ENCODE results near the gene RTTN.
A peak's percentile ranks its signal among the peaks of the same experiment; 100 is the strongest.
"Not testable (repeated sequence)": the region's sequence is repeated elsewhere in the genome, so short reads cannot be mapped to it uniquely, and the experiment has no call there.

The RTTN gene

DNA sequence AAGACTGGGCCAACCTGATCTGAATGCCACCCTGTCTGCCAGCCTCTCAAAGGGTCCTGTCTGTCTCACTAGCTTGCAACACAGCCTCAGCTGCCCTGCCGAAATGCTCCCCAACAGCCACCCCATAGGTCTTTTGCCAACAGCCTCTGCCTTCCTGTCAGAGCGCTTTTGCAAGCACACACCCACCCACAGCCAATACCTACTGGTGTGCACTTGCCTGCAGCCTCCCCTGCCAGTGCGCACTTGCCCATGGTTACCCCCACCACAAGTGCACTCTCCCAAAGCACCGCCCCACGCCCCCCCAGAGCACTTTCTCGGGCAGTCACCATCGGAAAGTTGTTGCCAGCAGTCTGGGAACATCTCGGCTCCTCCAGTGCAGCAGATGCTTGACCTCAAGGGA, 48.6 kb downstream of the RTTN start:
- FAIRE-seq (no peak), DNase-seq (ENCODE audit: low spot score) (no peak)

DNA sequence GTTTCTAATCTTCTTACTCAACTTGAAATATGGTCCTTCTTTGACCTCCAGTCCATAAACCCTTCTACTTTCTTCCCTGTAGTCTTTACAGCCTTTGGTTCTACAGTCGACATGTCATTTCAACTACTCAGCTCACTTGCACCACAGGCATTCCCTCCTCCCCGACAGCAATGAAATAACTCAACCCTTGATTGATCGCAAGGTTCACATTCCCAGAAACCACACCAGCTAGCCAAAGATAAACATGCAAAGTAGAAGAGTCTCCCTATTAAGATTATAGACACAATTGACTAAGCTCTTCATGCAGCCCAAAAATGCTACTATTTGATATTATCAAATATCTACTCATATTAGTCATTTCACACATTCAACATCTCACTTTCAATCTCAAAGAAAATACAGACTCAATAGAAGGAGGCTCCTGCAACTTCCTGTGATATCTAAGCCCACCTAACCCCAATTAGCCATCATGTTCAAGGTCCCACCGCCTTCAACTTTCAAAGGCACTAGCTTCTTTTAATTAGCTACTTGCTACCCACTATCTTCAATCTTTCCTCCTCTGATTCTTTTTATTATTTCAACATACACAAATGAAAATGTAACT, 50.8 kb downstream of the RTTN start:
- DNase-seq (ENCODE audit: low spot score) (peak; percentile 52), FAIRE-seq (no peak)

DNA sequence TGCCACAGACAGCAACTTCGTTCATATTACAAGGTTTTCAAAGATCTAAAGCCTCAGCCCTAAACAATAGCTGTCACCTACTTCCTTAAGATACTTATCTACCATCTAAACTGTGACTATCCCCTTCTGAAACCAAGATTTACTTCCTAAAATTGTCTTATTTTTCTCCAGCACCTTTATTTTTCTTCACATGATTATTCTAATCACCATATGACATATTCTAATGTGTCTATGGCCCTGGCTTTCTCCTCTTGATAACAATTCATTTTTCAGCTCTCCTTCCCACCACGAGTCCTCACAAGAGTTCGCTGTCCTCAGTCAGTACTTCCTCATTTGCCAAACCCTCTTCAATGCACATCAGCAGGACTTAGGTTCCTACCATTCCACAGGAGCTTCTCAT, 53.9 kb downstream of the RTTN start:
- no peak for DNase-seq (ENCODE audit: low spot score)
- FAIRE-seq: no peak

DNA sequence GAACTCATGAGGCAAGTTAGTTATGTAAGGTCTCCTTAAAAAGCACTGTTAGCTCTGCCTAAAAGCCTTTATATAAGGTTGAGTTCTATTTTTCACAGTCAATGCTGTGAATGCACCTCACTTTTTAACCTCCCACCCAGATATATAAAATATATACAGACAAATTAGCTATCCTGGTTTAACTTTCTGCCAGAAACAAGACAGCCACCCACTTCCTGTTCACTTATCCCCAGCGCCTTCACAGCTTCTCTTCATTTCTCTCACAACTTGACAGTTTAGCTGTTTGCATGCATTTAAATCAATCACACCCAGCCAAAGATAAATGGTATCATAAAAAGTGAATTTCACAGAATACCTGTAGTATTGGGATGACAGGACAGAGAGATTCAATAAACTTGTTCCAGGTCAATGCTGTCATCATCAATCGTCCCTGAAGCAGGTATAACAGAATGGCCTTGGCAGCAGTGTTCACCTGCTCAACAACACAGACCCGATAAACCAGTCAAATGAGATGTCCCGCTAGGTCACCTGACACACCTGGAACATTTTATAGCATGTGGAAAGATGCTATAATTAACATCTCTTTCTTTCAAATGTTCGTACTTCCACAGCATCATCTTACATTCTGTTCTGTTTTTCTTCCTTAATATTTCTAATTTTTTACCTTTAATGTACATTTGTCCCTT, 55.7 kb downstream of the RTTN start:
- FAIRE-seq (no peak), DNase-seq (ENCODE audit: low spot score) (no peak)

DNA sequence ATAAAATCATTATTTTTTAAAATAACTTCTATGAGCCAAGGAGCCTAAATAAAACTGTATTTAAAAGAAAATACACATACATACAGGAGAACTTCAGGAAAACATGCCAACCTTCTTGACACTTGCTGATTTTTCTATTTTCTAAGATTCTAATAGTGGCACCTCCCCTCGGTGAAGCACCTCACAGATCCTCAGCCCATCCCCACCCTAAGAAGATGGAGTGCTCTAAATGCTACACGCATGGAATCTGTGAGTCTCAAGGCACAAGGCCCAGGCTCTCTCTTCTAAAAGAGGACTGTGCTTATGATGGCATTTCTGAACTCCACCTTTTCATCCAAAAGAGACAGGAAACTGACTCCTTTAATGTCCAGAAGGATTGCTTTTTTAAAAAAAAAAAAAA, 56.3 kb downstream of the RTTN start:
- no peak for FAIRE-seq
- no peak for DNase-seq (ENCODE audit: low spot score)

DNA sequence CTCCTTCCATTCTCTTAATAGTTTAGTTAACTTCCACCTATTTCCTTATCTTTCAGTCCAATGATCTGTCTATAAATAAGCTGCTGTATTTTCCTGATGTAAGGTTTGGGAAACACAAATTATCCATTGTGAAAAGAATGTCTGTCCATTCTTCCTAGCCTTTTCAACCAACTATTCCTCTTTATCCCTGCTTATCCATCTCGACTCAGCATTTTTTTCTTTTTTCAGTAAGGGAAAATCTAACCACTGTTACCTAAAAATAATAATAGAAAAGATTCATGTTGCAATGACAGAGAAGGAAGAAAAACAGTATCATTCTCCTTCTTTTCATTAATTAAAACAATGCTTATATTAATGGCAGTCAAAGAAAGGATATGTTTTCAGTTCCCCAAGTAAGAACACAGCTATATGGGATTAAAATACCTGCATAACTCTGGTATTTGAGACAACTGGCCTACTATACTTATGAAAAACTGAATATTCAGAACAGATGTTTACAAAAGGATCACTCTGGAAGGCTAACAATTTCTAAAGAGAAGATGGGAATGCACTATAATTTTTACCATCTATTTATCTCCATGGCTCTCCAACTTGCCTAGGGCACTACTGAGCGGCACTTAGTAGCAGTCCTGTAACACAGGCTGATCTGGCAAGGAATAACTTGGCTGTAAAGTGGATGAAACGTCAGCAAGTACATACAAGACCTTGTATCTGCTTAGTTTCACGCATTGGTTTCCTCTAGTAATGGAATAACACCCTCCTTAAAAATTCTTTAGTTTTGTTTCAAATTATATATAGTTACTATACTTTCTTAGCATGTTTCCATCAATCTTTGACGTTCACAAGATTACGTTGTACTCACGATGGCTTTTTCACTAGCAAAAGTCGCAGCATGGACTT, 57.2 kb downstream of the RTTN start:
- FAIRE-seq: no peak
- no peak for DNase-seq (ENCODE audit: low spot score)

DNA sequence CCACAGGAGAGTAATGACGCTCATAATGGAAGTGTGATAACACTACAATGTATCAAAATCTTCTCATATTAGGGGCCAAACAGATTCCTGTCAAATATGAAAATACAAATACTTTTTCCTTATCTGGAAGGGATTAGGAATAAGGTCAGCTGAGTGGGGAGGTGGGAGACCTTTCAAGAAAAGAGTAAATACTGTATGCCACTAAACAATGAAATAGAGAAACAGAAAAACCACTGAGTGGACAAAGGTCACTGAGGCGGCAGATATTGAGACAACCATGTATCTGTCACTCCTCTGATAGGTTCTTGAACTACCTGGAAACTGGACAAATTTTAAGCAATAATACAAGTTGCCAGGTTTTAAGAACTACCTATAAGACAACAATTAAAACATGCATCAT, 59.3 kb downstream of the RTTN start:
- FAIRE-seq: no peak

DNA sequence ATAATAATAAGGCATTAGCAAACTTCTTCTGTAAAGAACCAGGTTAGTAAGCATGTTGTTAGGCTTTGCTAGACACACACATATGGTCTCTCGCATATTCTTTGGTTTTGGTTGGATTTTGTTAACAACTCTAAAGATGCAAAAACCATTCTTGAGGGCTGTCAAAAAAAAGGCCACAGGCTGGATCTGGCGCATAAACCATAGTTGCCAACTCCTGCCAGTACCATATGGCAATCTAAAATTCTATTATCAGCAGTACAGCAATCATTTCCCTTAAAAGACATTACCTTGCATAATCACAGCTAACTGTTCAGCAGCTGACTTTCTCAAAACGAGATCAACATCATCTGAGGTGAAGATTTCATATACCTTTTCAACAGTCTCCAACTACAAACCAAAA, 63.5 kb downstream of the RTTN start:
- FAIRE-seq (no peak), DNase-seq (ENCODE audit: low spot score) (no peak)

More for the DNA sequence above, 59.3 kb downstream of the RTTN start:
- no peak for DNase-seq (ENCODE audit: low spot score)

DNA sequence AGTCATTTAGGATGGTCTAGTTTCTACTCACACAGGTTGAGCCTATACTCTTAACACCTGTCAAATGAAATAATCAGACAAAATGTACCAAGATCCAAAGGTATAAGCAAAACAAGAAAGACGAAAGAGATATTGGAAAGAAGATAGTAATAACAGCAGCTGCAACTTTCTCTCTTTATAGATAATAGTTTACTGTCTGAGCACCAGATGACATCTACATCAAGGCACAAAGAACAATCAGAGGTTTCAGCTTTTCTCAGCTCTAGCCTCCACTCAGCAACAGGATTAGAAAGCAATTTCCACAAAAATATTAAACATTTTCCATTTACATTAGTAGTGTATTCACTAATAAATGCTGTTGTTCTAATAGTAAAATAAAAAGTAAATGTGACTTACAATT, 66.3 kb downstream of the RTTN start:
- DNase-seq (ENCODE audit: low spot score) (no peak), FAIRE-seq (no peak)

DNA sequence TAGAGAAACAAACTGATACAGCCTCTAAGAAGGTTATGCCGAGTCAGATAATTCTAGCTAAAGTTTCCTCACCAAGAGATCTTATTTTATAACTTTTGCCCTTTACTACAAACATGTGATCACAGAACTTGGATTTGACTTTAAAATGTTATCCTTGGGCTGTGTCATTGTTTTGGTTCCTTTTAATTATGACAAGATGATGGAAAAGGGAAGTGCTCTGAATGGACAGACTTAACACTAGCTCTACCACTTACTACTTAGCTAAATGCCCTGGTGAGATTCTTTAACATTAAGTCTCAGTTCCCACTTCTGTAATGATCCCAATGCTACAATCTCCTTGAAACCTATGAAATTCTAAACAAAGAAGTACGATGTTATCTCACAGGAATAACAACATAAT, 69.9 kb downstream of the RTTN start:
- no peak for DNase-seq (ENCODE audit: low spot score)
- FAIRE-seq: no peak

DNA sequence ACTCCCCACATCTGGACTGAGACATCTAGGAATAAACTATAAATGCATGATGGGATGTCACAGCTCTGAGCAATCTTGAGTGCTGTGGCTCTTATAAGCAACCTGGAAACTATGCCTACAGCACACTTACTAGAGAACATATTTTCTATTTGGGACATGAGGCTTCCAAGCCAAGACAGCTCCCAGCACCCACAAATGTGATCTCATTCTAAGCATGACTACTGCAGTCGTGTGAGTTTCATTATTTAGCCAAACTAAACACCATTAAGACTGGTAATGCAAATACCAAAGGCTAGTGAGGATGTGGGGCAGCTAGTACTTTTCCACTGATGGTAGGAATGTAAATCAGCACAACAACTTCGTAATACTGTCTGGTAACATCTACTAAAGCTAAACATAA, 72.5 kb downstream of the RTTN start:
- no peak for FAIRE-seq
- DNase-seq (ENCODE audit: low spot score): no peak

DNA sequence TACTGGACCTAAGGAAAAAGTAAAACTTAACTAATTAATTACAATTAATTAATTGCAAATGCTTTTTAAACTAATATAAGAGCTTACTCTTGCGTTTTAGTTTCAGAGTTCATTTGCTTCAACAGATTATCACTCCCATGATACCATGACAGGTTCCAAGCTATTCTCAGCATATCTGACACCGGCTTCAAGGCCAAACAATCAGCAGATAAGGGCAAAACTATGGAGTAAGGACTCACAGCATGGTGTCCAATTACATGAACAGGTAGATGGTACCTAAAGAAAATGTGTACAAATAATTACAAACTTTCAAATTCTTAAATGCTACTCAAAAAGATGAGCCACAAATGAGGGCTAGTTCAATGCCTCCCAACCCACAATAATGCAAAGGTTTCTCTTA, 77.2 kb downstream of the RTTN start:
- no peak for FAIRE-seq
- no peak for DNase-seq (ENCODE audit: low spot score)

DNA sequence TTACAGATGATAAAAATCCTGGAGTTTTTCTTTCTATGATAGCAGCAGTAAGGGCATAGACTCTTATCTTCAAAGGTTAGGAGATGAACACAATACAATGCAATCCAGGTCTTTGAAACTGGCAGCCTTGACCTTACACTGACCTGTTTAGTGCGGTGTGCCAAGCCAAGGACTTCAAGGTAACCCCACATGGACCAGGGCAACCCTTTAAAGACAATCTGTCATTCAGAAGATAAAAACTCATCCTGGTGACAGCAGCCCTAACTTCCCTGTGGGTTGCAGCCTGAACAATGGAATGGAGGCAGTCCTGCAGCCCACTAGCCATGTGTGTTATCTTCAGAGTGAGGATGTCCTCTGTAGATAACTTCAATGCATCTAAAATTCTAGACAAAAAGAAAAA, 78.1 kb downstream of the RTTN start:
- DNase-seq (ENCODE audit: low spot score): no peak
- FAIRE-seq: no peak

DNA sequence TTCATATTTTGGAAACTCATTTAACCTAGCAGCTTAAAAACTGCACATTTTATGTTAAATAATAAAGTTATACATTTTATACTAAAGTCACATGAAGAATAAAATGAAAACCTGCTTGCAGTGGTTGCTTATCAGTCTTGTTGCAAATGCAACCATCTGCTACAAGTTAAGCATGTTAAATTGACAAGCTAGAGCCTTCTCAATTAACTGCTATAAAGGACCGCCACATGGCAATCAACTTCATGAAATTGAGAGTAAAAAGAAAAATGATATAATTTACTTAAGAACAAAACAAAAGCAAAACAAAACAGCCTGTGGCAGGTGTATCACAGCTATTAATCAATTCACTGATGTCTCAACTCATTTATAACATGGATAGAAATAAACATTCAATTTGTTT, 78.7 kb downstream of the RTTN start:
- FAIRE-seq (no peak), DNase-seq (ENCODE audit: low spot score) (no peak)

DNA sequence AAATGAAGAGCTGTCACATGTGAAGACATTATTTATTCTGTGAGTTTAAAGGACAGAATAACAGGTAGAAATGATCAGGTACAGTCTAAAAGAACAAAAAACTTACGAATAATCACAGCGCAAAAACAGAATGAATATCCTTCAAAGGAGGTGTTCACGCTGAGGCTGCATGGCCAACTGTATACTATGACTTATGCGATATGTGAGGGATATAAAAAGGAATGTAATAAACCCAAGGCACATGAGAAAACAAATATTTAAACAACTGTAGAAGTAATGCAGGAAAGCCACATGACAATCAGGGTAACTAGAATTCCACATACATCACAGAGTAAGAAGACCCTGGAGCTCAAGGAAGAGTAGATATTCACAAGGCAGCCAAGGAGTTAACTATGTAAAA, 81.3 kb downstream of the RTTN start:
- FAIRE-seq: no peak
- no peak for DNase-seq (ENCODE audit: low spot score)

DNA sequence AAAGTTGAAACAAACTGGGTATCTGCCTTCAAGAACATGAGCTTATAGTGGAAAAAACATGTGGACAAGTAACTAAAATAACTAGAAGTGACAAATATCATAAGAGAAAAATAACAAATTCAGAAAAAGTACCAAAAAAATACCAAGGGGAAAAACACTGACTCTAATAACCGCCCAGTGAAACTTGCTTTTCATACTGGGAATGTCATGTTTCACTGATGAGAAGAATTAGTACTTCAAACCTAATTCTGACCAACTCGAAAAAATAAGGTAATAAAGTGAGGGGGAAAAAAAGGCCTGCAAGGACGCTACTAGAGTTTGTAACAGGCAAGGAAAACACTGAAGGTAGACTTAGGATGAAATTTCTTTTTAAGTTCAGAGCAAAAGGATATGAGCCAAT, 83.6 kb downstream of the RTTN start:
- DNase-seq (ENCODE audit: low spot score): no peak
- no peak for FAIRE-seq

DNA sequence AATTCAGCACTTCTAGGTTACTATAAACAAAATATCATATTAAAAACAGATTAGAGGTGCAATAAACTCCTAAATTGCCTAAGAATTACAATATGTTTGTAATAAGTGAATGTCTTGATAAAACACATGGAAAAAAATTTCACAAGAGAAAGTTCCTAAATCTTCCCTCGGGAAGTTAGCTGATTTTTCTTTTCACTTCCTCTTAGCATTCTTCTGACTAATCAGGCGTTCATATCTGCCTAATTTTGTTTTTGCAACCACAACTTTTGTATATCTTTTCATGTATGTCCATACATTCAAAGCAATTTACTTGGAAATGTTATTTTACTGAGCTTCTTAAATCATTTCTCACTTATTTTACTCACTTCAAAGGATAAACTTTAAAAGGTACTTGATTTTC, 88.5 kb downstream of the RTTN start:
- DNase-seq (ENCODE audit: low spot score) (no peak), FAIRE-seq (no peak)

DNA sequence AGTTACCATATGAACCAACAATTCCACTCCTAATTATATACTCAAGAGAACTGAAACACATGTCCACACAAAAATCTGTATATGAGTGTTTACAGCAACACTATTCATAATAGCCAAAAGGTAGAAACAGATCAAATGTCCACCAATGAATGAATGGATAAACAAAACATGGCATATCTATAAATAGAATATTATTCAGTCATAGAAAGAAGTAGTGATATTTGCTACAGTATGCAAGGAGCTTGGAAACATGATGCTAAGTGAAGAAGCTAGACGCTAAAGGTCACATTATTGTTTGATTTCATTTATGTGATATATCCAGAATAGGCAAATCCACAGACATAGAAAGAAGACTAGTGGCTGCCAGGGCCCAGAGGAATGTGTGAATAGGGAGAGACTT, 92.0 kb downstream of the RTTN start:
- FAIRE-seq (no peak), DNase-seq (ENCODE audit: low spot score) (no peak)

DNA sequence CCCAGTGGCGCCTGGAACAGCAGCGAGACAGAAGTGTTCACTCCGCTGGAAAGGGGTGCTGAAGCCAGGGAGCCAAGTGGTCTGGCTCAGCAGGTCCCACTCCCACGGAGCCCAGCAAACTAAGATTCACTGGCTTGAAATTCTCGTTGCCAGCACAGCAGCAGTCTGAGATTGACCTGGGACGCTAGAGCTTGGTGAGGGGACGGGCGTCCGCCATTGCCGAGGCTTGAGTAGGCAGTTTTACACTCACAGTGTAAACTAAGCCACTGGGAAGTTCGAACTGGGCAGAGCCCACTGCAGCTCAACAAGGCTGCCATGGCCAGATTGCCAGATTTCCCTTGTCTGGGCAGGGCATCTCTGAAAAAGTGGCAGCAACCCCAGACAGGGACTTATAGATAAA, 94.8 kb downstream of the RTTN start:
- FAIRE-seq (no peak), DNase-seq (ENCODE audit: low spot score) (no peak)

DNA sequence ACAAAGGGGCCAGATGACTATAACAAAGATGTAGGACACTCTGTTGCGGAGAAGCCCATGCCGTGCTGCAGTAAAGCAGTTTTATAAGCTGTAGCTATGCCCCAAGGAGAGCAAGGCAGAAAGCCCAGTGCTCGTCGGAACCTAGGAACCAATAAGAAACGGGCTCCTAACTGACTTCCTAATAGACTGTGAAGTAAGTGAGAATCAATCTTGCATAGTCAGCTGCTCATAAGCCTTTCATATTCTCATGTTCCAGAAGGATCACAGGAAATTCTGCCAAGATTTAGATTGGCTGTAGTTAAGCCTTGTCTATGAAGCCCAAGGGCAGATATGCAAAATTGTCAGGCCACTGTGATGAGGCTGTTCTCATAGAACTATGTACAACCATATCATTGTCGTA, 98.4 kb downstream of the RTTN start:
- no peak for DNase-seq (ENCODE audit: low spot score)
- FAIRE-seq: no peak

DNA sequence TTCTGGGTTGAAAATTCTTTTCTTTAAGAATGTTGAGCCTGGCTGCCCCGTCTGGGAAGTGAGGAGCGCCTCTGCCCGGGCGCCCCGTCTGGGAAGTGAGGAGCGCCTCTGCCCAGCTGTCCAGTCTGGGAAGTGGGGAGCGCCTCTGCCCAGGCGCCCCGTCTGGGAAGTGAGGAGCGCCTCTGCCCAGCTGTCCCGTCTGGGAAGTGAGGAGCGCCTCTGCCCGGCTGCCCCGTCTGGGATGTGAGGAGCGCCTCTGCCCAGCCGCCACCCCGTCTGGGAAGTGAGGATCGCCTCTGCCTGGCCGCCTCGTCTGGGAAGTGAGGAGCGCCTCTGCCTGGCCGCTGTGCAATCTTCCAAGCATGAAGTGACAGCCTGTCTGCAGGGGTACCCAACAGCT, 102.6 kb downstream of the RTTN start:
- DNase-seq (ENCODE audit: low spot score); FAIRE-seq: not testable (repeated sequence)

DNA sequence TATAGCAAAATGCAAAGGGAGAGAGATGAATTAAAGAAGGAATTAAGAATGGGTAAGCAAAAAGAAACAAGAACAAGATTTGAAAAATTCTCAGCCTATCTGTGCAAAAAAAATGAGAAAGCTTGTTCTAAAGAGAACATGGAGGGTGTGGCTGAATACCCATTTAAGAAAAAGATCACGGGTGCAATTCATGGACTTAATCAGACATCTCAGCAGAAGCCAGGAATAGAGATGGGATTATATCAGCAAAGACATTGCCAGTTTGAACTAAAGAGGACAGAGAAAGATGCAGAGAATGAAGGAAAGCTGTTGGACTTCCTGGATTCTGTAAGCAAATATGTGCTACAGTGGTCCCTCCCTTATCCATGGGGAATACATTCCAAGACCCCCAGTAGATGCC, 115.6 kb downstream of the RTTN start:
- no peak for FAIRE-seq

DNA sequence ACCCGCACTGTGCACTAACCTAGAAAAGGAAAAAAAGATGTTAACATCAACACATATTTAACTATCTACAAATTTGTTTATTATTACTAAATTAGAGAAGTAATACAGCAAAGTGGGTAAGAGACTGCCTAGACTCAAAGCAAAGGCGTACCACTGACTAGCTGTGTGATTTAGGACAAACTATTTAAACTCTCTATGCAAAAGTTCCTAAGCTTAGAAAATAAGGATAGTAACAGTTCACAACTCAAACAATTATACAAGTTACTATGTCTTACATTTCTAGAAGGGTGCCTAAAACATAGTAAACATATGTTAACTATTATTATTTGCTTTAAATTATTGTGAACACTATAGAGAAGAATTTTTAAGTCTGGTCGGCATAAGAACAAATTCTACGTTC, 119.4 kb downstream of the RTTN start:
- FAIRE-seq: no peak

More for the DNA sequence above, 115.6 kb downstream of the RTTN start:
- no peak for DNase-seq (ENCODE audit: low spot score)

More for the DNA sequence above, 119.4 kb downstream of the RTTN start:
- DNase-seq (ENCODE audit: low spot score): no peak

Measured in RCC 7860 (cell line).